B cell (primary cell): ENCODE measurements around the gene GGCX.

Experiments
- CTCF ChIP-seq: fragments of 200-600 bp; IDR thresholded peaks from one replicate; pipeline ENCODE4 v1.8.0; 2022; ENCODE audit warnings: antibody characterized with exemption, mild to moderate bottlenecking
- EZH2 ChIP-seq: IDR thresholded peaks from 2 replicates; pipeline ENCODE4 v1.6.1; 2012; ENCODE audit warnings: borderline replicate concordance, low read depth, mild to moderate bottlenecking, moderate library complexity, low read length; ENCODE audit not compliant: insufficient read depth, poor library complexity, severe bottlenecking

- TF ChIP-seq CTCF (no peak), EZH2 (no peak)
These were observed 28.9 kb upstream of the GGCX start for GRCh38 chr2:85589982-85590791.
